Gastrocnemius medialis (tissue), 4 donors: ENCODE results near the gene ZFHX2. TPM values are rescaled to one million over a fixed set of nuclear protein-coding genes. Genes with fewer than 3 reads are reported as not detected.

Experiments
- ATAC-seq, 2 donors: fragments of 150-250 bp; one replicate each; pipeline ENCODE4 v1.9.1; 2016
- DNase-seq, 2 donors: peaks; one replicate each; pipeline ENCODE4 v3.0.0-alpha.2; 2019
- H3K27ac ChIP-seq, 4 donors: fragments of 200-600 bp; sonication (generic); 1 replicate in 1 of 4; 2 replicates in 3 of 4; pipeline ENCODE4 v1.5.1; 2016 to 2018; ENCODE audit warnings: mild to moderate bottlenecking in 2 of 4, moderate library complexity in 1 of 4
- H3K27me3 ChIP-seq, 3 donors: fragments of 200-600 bp; sonication (generic) in 2 of 3; 1 replicate in 1 of 3; 2 replicates in 2 of 3; pipeline versions ENCODE4 v1.5.1 to v1.6.0; 2016 to 2019; ENCODE audit warnings: mild to moderate bottlenecking in 1 of 3, moderate library complexity in 1 of 3
- H3K36me3 ChIP-seq, 2 donors: fragments of 200-600 bp; sonication (generic) in 1 of 2; one replicate each; pipeline ENCODE4 v1.5.1; 2017 to 2018
- H3K4me1 ChIP-seq, 2 donors: fragments of 200-600 bp; sonication (generic) in 1 of 2; one replicate each; pipeline ENCODE4 v1.5.1; 2016 to 2017; ENCODE audit warnings: mild to moderate bottlenecking in 2 of 2
- H3K4me3 ChIP-seq, 4 donors: fragments of 200-600 bp; sonication (generic) in 3 of 4; 1 replicate in 1 of 4; 2 replicates in 3 of 4; pipeline ENCODE4 v1.5.1; 2016 to 2019; ENCODE audit warnings: mild to moderate bottlenecking in 2 of 4
- H3K9me3 ChIP-seq, 3 donors: fragments of 200-600 bp; sonication (generic) in 2 of 3; 1 replicate in 1 of 3; 2 replicates in 2 of 3; pipeline ENCODE4 v1.5.1; 2016 to 2019
- CTCF ChIP-seq, 5 experiments: fragments of 450-650 bp in 3 of 5; fragments of 200-600 bp in 2 of 5; sonication (generic) in 2 of 5; IDR thresholded peaks in 4 of 5; conservative IDR thresholded peaks in 1 of 5; 1 replicate in 4 of 5; 2 replicates in 1 of 5; pipeline ENCODE4 v1.5.1; 2016 to 2019; ENCODE audit warnings: antibody characterized with exemption in 5 of 5, mild to moderate bottlenecking in 3 of 5, moderate library complexity in 3 of 5
- POLR2A ChIP-seq, 2 donors: fragments of 450-650 bp; IDR thresholded peaks; one replicate each; pipeline ENCODE4 v1.6.1; 2017; ENCODE audit warnings: antibody characterized with exemption in 2 of 2, mild to moderate bottlenecking in 2 of 2, moderate library complexity in 2 of 2
- in situ Hi-C, 4 donors: fragments of 200-750 bp; cut with MboI; loops; one replicate each; pipeline versions ENCODE4 v1.15.0 to v1.8.0; 2017; ENCODE audit warnings: low sequenced_read_pairs in 4 of 4
- intact Hi-C: fragments of 100-400 bp; cut with DNase I; formaldehyde crosslinking; loops from one replicate; pipeline ENCODE4 v1.15.1; 2023; ENCODE audit warnings: low total_unique reads
- total RNA-seq, 4 donors: library from RNA; depleted of rRNA; stranded (reverse); fragments of >200 nt; gene quantifications; one replicate each; pipeline versions ENCODE4 v1.1.0 to v1.2.3, GENCODE V29; 2016

The ZFHX2 gene
- total RNA-seq, 4 donors from 2014 or later, result 0.23 to 0.44 (median 0.41) TPM; not detected in 1

DNA sequence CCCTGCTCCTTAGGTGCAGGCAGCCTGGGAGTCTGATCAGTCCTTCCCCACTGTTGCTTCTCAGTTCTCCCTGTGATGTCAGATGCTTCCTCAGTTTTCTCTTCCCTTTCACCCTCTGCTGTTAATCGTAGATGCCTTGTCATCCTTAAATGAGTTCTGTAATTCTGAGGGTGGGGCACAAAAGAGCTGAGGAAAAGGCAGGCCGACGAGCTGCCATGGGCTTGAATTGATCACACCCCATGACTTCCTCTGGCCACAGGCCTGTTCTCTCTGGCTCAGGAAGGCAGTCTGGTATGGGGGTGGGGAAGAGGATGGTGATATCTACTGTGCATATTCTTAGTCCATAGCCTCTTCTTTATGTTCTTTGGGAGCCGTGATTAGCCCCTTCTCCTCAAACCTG, 21.3 kb upstream of the ZFHX2 start:
- TF ChIP-seq CTCF (IDR thresholded peaks at IDR 0.05 in 4 of 5, conservative IDR thresholded peaks at IDR 0.05 in 1 of 5) (no peak), POLR2A (IDR thresholded peaks at IDR 0.05) (no peak)
- H3K27ac ChIP-seq, result no peak overlapping the region
- peaks cover 28 to 41% (median 28%) of the 10 kb centered on the region in 3 donors for H3K27me3 ChIP-seq
- no peaks in the 10 kb centered on the region for H3K4me1 ChIP-seq
- peak in 1 of 2 donors; percentile 26 for DNase-seq
- ATAC-seq, result peak in 1 of 2 donors; percentile 41
- H3K36me3 ChIP-seq, result no peaks in the 10 kb centered on the region
- intact Hi-C loops (no loop called here), in situ Hi-C loops (loop anchor here in 2 of 4 donors (25.0 kb wide), 2 partner anchors 236 to 986 kb away; partner anchors contain the start of genes ABHD4 (in 1 of the 2) and DAD1 (in 1 of the 2))
- no peak overlapping the region for H3K4me3 ChIP-seq
- no peaks in the 10 kb centered on the region for H3K9me3 ChIP-seq

DNA sequence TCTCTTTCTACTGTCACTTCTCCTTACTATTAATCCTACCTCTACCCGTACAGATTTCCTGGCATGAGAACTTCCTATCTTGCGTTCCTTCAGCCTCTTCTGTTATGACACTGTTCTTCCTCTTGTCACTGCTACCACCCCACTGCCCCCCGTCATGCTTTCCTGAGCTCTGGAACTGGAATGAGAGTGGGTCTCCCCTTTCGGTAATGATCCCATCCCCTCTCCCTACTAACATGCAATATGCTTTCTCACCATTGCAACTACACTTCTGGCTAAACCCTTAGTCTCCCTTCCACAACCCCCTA, 20.9 kb upstream of the ZFHX2 start:
- TF ChIP-seq POLR2A (IDR thresholded peaks at IDR 0.05) (no peak), CTCF (IDR thresholded peaks at IDR 0.05 in 4 of 5, conservative IDR thresholded peaks at IDR 0.05 in 1 of 5) (no peak)
- DNase-seq, result no peak
- Histone ChIP-seq H3K9me3 (no peaks in the 10 kb centered on the region), H3K4me3 (no peak overlapping the region), H3K27ac (no peak overlapping the region), H3K4me1 (no peaks in the 10 kb centered on the region), H3K27me3 (peaks cover 24 to 38% (median 25%) of the 10 kb centered on the region in 3 donors), H3K36me3 (no peaks in the 10 kb centered on the region)
- intact Hi-C loops (no loop called here), in situ Hi-C loops (loop anchor here in 2 of 4 donors (25.0 kb wide), 2 partner anchors 235 to 985 kb away; partner anchors contain the start of genes ABHD4 (in 1 of the 2) and DAD1 (in 1 of the 2))
- no peak for ATAC-seq

DNA sequence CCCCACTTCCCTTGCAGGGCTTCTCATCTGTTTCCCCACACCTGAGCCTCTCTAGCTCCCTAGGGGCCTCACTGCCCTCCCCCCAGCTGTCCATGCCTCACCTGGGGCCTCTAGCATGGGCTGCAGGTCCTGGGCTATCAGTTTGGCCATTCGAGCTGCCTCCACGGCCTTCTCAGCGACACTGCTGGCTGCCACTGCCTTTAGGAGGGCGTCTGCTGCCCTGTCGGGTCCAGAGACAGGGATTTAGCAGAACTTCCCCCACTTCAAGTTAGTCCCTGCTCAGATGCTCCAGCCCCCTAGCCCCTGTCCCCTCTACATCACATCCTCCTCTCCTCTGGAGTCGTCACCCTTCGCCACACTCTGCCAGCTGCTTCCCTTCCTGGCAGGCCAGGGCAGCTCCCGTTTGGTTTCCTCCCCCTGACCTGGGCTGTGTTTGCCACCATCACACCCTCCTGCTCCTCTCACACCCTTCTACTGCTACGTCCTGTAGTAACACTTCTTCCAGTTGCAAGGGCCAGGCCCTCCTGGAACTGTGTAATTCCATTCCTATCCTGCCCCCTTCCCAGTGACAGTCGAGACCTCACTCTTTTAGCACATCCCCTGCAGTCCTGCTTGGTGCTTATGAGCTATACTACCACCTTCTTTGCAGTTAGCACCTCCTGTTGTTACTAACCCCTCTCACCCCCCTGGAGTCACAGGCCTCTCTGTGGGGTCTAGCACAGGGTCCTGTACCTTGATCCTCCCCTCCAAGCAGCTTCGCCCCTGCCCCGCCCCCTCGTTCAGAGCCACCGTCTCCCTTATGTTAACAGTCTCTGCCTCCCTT, 20.3 kb upstream of the ZFHX2 start:
- Histone ChIP-seq H3K27ac (no peak overlapping the region), H3K4me3 (no peak overlapping the region), H3K9me3 (no peaks in the 10 kb centered on the region), H3K36me3 (no peaks in the 10 kb centered on the region), H3K4me1 (no peaks in the 10 kb centered on the region), H3K27me3 (peaks cover 18 to 33% (median 19%) of the 10 kb centered on the region in 3 donors)
- no peak for ATAC-seq
- in situ Hi-C loops, result loop anchor here in 2 of 4 donors (25.0 kb wide), 2 partner anchors 235 to 985 kb away; partner anchors contain the start of genes ABHD4 (in 1 of the 2) and DAD1 (in 1 of the 2)
- intact Hi-C loops, result no loop called here
- TF ChIP-seq CTCF (IDR thresholded peaks at IDR 0.05 in 4 of 5, conservative IDR thresholded peaks at IDR 0.05 in 1 of 5) (no peak), POLR2A (IDR thresholded peaks at IDR 0.05) (no peak)
- DNase-seq, result peak in 1 of 2 donors; percentile 5

GRCh38 chr14:23570806-23571483, 19.4 kb upstream of the ZFHX2 start:
- ATAC-seq, result no peak
- peaks cover 9 to 24% (median 9%) of the 10 kb centered on the region in 3 donors for H3K27me3 ChIP-seq

More at GRCh38 chr14:23570806-23571483, 19.4 kb upstream of the ZFHX2 start:
- Histone ChIP-seq H3K9me3 (no peaks in the 10 kb centered on the region), H3K36me3 (no peaks in the 10 kb centered on the region), H3K4me1 (no peaks in the 10 kb centered on the region), H3K4me3 (no peak overlapping the region), H3K27ac (no peak overlapping the region)
- no peak for TF ChIP-seq CTCF (IDR thresholded peaks at IDR 0.05 in 4 of 5, conservative IDR thresholded peaks at IDR 0.05 in 1 of 5)
- no peak for TF ChIP-seq POLR2A (IDR thresholded peaks at IDR 0.05)
- in situ Hi-C loops, result loop anchor here in 2 of 4 donors (25.0 kb wide), 2 partner anchors 234 to 984 kb away; partner anchors contain the start of genes ABHD4 (in 1 of the 2) and DAD1 (in 1 of the 2)
- intact Hi-C loops, result no loop called here
- peak in 1 of 2 donors; percentile 5 for DNase-seq
